ENCODE data around the gene IL32. TPM values are rescaled to one million over a fixed set of nuclear protein-coding genes. Genes with fewer than 3 reads are reported as not detected.
"Not testable (repeated sequence)": the region's sequence is repeated elsewhere in the genome, so short reads cannot be mapped to it uniquely, and the experiment has no call there.

Gene IL32
- total RNA-seq, 1 donor from 2014 or later: 46.0 TPM

- DNase-seq (no peak), ATAC-seq (no peak)
- intact Hi-C loops (cut with micrococcal nuclease): no loop called here
Measured at GRCh38 chr16:3046641-3047386, 18.6 kb upstream of the IL32 start.

DNA sequence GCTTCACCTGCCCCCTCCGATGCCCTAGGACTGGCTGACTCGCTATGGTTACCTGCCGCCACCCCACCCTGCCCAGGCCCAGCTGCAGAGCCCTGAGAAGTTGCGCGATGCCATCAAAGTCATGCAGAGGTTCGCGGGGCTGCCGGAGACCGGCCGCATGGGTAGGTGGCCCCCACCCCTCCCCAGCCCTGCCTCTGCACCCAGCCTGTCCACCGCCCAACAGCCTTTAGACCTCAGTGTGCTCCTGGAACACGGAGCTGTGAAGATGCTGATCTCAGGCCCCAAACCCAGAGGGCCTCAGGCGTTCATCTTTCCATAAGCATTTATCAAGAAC is 18.1 kb upstream of the IL32 start:
- DNase-seq (no peak), ATAC-seq (no peak)
- intact Hi-C loops (cut with micrococcal nuclease): no loop called here

DNA sequence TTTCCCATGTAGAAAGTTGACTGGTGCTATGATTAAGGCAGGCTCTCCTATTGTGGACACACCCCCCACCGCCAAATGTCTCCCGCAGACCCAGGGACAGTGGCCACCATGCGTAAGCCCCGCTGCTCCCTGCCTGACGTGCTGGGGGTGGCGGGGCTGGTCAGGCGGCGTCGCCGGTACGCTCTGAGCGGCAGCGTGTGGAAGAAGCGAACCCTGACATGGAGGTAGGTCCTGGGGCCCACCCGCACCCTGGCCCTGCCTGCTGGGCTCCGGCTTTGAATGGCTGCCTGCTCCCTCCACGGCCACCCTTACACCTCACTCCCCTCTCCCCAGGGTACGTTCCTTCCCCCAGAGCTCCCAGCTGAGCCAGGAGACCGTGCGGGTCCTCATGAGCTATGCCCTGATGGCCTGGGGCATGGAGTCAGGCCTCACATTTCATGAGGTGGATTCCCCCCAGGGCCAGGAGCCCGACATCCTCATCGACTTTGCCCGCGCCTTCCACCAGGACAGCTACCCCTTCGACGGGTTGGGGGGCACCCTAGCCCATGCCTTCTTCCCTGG is 15.4 kb upstream of the IL32 start:
- intact Hi-C loops (cut with micrococcal nuclease): no loop called here
- no peak for ATAC-seq
- no peak for DNase-seq

DNA sequence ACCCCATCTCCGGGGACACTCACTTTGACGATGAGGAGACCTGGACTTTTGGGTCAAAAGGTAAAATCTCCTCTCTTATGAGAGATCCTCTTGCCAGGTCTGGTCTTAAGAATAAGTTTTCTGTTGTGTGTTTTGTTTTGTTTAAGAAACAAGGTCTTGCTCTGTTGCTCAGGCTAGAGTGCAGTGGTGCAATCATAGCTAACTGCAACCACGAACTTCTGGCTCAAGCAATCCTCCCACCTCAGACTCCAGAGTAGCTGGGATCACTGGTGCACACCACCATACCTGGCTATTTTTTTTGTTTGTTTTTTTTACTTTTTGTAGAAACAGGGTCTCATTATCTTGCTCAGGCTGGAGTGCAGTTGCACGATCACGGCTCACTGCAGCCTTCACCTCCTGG is 15.0 kb upstream of the IL32 start:
- intact Hi-C loops (cut with micrococcal nuclease): no loop called here
- ATAC-seq: no peak

DNA sequence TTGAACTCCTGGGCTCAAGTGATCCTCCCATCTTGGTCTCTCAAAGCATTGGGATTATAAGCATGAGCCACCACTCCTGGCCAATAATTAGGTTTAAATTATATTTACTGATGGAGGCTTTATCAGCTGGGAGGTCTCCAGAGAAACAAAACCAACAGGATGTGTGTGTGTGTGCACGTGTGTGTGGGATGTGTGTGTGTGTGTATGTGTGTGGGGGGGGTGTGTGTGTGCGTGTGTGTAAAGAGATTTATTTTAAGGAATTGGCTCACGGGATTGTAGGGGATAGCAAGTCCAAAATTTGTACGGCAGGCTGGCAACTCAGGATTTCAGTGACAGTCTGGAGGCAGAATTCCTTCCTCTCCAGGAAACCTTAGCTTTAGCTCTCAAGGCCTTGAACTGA is 14.4 kb upstream of the IL32 start:
- no peak for DNase-seq
- intact Hi-C loops (cut with micrococcal nuclease): no loop called here

More for the DNA sequence above, 15.0 kb upstream of the IL32 start:
- DNase-seq: no peak

DNA sequence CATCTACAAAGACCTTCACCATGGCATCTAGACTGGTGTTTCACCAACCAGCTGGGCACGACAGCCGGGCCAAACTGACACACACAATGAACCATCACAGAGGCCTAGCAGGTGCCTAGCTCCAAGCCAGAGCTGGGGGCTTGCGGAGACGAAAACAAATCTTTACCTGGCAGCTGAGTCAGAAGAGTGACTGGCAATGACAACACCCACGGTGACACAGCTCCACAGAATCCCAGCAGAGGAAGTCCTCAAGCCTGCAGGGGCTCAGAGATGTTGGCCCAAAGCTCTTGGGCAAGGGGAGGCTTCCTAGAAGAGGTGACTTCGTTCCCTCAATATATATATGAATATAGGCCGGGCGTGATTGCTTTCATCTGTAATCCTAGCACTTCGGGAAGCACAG is 13.9 kb upstream of the IL32 start:
- DNase-seq: no peak
- intact Hi-C loops (cut with micrococcal nuclease): no loop called here
- no peak for ATAC-seq

More for the DNA sequence above, 14.4 kb upstream of the IL32 start:
- no peak for ATAC-seq

- ATAC-seq; DNase-seq; intact Hi-C loops (cut with micrococcal nuclease): not testable (repeated sequence)
Measured at GRCh38 chr16:3052571-3053329, 12.7 kb upstream of the IL32 start.

DNA sequence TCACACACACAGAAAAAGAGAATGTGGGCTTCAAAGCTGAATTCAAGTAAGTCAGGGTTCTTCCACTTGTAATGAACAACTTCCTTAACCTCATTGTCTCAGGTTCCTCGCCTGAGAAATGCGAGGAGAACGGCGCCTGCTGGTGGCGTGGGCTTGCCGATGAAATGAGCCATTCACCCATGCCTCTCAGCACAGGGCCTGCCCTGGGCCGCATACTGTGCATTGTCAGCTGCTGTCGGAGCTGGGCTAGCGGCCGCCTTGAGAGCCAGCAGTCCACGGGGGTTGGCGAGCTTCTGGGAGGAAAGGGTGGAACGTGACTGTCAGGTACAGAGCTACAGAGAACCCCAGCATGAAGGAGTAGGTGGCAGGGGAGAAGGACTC is 12.1 kb upstream of the IL32 start:
- ATAC-seq; DNase-seq; intact Hi-C loops (cut with micrococcal nuclease): not testable (repeated sequence)

- ATAC-seq: no peak
- intact Hi-C loops (cut with micrococcal nuclease): no loop called here
- no peak for DNase-seq
Measured at GRCh38 chr16:3054965-3055733, 10.3 kb upstream of the IL32 start.

DNA sequence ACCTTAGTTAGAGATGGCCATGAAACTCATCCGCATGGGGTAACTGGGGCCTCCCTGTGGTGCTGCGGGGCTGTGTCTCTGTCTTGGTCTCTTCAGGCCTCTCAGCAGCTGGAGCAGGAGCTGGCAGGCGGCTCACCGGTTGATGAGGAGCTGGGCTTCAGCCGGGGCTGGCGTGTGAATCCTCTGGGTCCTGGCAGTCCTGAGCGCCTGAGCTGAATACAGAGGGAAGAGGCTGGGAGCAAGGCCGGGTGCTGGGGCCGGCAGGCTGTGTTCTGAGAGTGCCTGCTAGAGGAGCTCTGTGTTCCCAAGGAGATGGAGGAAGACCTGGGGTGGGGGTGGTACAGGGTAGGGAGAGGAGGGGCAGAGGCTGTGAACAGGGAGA is 9.7 kb upstream of the IL32 start:
- DNase-seq; intact Hi-C loops (cut with micrococcal nuclease); ATAC-seq: not testable (repeated sequence)

GRCh38 chr16:3056336-3057180 is 8.9 kb upstream of the IL32 start:
- intact Hi-C loops (cut with micrococcal nuclease): no loop called here
- DNase-seq (no peak), ATAC-seq (no peak)

- no peak for ATAC-seq
- intact Hi-C loops (cut with micrococcal nuclease): no loop called here
Measured at GRCh38 chr16:3057181-3058138, 8.0 kb upstream of the IL32 start.

GRCh38 chr16:3058139-3059030 is 7.1 kb upstream of the IL32 start:
- intact Hi-C loops (cut with micrococcal nuclease): no loop called here
- DNase-seq (peak; percentile 64), ATAC-seq (peak; percentile 42)

More at GRCh38 chr16:3057181-3058138, 8.0 kb upstream of the IL32 start:
- DNase-seq: no peak

GRCh38 chr16:3059041-3059722 is 6.3 kb upstream of the IL32 start:
- peak; percentile 97 for ATAC-seq
- intact Hi-C loops (cut with micrococcal nuclease): no loop called here
- DNase-seq: peak; percentile 93

DNA sequence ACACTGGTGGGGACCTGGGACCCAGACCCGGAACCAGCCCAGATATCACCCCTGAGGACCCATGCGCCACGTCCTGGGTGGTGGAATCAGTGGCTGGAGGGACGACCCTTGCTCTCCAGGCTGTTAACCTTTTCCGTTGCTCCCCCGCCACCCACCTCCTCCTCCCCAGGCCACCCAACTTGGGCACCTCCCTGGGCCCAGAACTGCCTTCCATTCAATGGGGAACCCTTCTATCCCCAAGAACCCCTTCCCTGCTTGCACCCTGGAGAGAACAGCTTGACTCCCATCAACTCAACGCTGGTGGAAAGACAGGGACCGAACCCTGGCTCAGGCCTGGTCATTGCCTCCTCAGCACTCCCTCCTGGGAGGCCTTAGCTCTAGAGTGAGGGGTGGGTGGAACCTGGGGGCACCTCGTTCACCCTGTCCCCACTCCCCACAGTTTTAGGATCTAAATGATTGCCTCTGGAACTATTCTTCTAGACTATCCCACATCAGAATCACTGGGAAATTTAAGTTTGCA is 5.7 kb upstream of the IL32 start:
- ATAC-seq: no peak
- intact Hi-C loops (cut with micrococcal nuclease): no loop called here
- DNase-seq: no peak

Measured in left ventricle myocardium superior (tissue), 1 donor.